ENCODE results near the gene TXNRD2.

The TXNRD2 gene

DNA sequence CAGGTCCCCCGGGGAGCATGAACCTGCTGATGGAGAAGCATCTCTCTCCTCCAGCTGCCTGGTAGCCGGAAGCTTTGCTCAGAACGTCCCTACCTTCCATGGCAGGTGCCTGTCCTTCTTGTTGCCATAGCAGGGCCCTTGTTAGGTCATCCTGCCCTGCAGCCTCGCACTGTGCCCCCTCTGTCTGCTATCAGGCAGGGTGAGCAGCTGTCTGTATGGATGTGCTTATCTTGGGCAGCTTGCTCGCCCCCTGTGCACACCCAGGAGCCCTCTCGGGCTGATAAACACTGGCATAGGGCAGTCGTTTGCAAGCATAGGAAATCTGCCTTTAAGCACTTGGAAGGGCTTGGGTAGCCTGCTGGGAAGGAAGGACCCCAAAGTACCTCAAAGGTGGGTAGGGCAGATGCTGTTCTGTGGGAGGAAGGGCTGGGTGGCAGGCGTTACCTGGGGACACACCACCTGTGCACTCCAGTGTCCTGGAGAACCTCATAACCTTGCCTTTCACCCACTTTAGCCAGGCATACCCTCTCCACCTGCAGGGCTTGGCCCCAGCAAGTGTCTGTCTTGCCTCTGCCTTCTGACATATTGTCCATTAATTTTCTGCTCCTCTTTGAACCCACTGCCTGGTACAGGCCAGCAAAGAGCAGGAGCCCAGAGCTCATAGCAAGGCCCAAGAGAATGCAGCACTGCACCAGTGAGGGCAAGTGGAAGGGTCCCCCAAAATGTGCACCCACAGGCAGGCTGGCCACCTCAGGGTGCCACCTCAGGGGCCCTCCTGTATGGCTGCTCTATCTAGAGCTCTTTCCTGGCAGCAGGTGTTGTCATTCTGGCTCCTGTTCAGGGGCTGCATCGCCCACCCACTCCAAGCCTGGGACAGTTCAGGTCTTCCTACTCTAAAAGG is 8.0 kb downstream of the TXNRD2 start:
- no peaks in the 10 kb centered on the region for H3K9me3 ChIP-seq (replicated peaks; ENCODE audit: insufficient read depth, low read length)
- H4K20me1 ChIP-seq (ENCODE audit: insufficient read depth, low read length), result no peaks in the 10 kb centered on the region
- no peak overlapping the region for H3K4me3 ChIP-seq (ENCODE audit: low read length)
- H2AFZ ChIP-seq (ENCODE audit: low read length), result no peak overlapping the region
- no peaks in the 10 kb centered on the region for H3F3A ChIP-seq (ENCODE audit: insufficient read depth, low read length)
- H3K4me1 ChIP-seq (ENCODE audit: low read length), result no peaks in the 10 kb centered on the region
- TF ChIP-seq EZH2phosphoT487 (IDR thresholded peaks at IDR 0.05; ENCODE audit: low read length) (no peak), EZH2 (optimal IDR thresholded peaks at IDR 0.05; ENCODE audit: low read depth, low read length) (no peak)
- TF ChIP-seq, protein P1, sequence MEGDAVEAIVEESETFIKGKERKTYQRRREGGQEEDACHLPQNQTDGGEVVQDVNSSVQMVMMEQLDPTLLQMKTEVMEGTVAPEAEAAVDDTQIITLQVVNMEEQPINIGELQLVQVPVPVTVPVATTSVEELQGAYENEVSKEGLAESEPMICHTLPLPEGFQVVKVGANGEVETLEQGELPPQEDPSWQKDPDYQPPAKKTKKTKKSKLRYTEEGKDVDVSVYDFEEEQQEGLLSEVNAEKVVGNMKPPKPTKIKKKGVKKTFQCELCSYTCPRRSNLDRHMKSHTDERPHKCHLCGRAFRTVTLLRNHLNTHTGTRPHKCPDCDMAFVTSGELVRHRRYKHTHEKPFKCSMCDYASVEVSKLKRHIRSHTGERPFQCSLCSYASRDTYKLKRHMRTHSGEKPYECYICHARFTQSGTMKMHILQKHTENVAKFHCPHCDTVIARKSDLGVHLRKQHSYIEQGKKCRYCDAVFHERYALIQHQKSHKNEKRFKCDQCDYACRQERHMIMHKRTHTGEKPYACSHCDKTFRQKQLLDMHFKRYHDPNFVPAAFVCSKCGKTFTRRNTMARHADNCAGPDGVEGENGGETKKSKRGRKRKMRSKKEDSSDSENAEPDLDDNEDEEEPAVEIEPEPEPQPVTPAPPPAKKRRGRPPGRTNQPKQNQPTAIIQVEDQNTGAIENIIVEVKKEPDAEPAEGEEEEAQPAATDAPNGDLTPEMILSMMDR (IDR thresholded peaks at IDR 0.05; ENCODE audit: low read length), result no peak
- no peak overlapping the region for H3K4me2 ChIP-seq (ENCODE audit: low read depth, low read length)
- no peak overlapping the region for H3K9ac ChIP-seq (ENCODE audit: low read length)
- H3K79me2 ChIP-seq (ENCODE audit: low read length), result no peaks in the 10 kb centered on the region
- no peaks in the 10 kb centered on the region for H3K36me3 ChIP-seq (replicated peaks; ENCODE audit: insufficient read depth, low read length)
- H3K9me2 ChIP-seq (replicated peaks; ENCODE audit: insufficient read depth, low read length), result no peaks in the 10 kb centered on the region
- no peak overlapping the region for H3K27ac ChIP-seq (ENCODE audit: low read length)
- H3K27me3 ChIP-seq (replicated peaks; ENCODE audit: insufficient read depth, low read length), result no peaks in the 10 kb centered on the region
- no peak for DNase-seq

- no peaks in the 10 kb centered on the region for H3F3A ChIP-seq (ENCODE audit: insufficient read depth, low read length)
- no peaks in the 10 kb centered on the region for H3K27me3 ChIP-seq (replicated peaks; ENCODE audit: insufficient read depth, low read length)
- no peaks in the 10 kb centered on the region for H3K9me3 ChIP-seq (replicated peaks; ENCODE audit: insufficient read depth, low read length)
- no peak overlapping the region for H3K9ac ChIP-seq (ENCODE audit: low read length)
- H3K36me3 ChIP-seq (replicated peaks; ENCODE audit: insufficient read depth, low read length), result no peaks in the 10 kb centered on the region
- TF ChIP-seq EZH2 (optimal IDR thresholded peaks at IDR 0.05; ENCODE audit: low read depth, low read length) (no peak), EZH2phosphoT487 (IDR thresholded peaks at IDR 0.05; ENCODE audit: low read length) (no peak)
- TF ChIP-seq, protein P1 (IDR thresholded peaks at IDR 0.05; ENCODE audit: low read length), result no peak
- H3K4me1 ChIP-seq (ENCODE audit: low read length), result no peaks in the 10 kb centered on the region
- no peak overlapping the region for H3K4me2 ChIP-seq (ENCODE audit: low read depth, low read length)
- no peak for DNase-seq
- H4K20me1 ChIP-seq (ENCODE audit: insufficient read depth, low read length), result no peaks in the 10 kb centered on the region
- no peaks in the 10 kb centered on the region for H3K79me2 ChIP-seq (ENCODE audit: low read length)
- no peak overlapping the region for H3K27ac ChIP-seq (ENCODE audit: low read length)
- no peak overlapping the region for H3K4me3 ChIP-seq (ENCODE audit: low read length)
- H2AFZ ChIP-seq (ENCODE audit: low read length), result no peak overlapping the region
- H3K9me2 ChIP-seq (replicated peaks; ENCODE audit: insufficient read depth, low read length), result no peaks in the 10 kb centered on the region
Measured at GRCh38 chr22:19932367-19933206, 9.0 kb downstream of the TXNRD2 start.

GRCh38 chr22:19931514-19931913 is 10.1 kb downstream of the TXNRD2 start:
- Histone ChIP-seq H3K27me3 (replicated peaks; ENCODE audit: insufficient read depth, low read length) (no peaks in the 10 kb centered on the region), H3K4me3 (ENCODE audit: low read length) (no peak overlapping the region), H3K27ac (ENCODE audit: low read length) (no peak overlapping the region), H3K4me1 (ENCODE audit: low read length) (no peaks in the 10 kb centered on the region), H3F3A (ENCODE audit: insufficient read depth, low read length) (no peaks in the 10 kb centered on the region), H2AFZ (ENCODE audit: low read length) (no peak overlapping the region), H3K9ac (ENCODE audit: low read length) (no peak overlapping the region), H4K20me1 (ENCODE audit: insufficient read depth, low read length) (no peaks in the 10 kb centered on the region), H3K4me2 (ENCODE audit: low read depth, low read length) (no peak overlapping the region), H3K36me3 (replicated peaks; ENCODE audit: insufficient read depth, low read length) (no peaks in the 10 kb centered on the region), H3K9me2 (replicated peaks; ENCODE audit: insufficient read depth, low read length) (no peaks in the 10 kb centered on the region), H3K79me2 (ENCODE audit: low read length) (no peaks in the 10 kb centered on the region), H3K9me3 (replicated peaks; ENCODE audit: insufficient read depth, low read length) (no peaks in the 10 kb centered on the region)
- DNase-seq, result no peak
- TF ChIP-seq EZH2phosphoT487 (IDR thresholded peaks at IDR 0.05; ENCODE audit: low read length) (no peak), EZH2 (optimal IDR thresholded peaks at IDR 0.05; ENCODE audit: low read depth, low read length) (no peak)
- TF ChIP-seq, protein P1 (IDR thresholded peaks at IDR 0.05; ENCODE audit: low read length), result no peak

Measured in MM.1S (cell line).